Kidney epithelial cell (primary cell): Measurements from ENCODE around the gene SFXN3. TPM values are rescaled to one million over a fixed set of nuclear protein-coding genes. Genes with fewer than 3 reads are reported as not detected.

Source experiments
- DNase-seq: peaks from one replicate; pipeline ENCODE4 v3.0.0-alpha.2; 2010; ENCODE audit warnings: low read depth
- H3K27me3 ChIP-seq: 2 replicates; pipeline ENCODE4 v1.6.0; 2011; ENCODE audit warnings: low read length; ENCODE audit not compliant: control insufficient read depth, insufficient read depth
- H3K36me3 ChIP-seq: 2 replicates; pipeline ENCODE4 v1.5.1; 2011; ENCODE audit warnings: low read length; ENCODE audit not compliant: control insufficient read depth, insufficient read depth
- H3K4me3 ChIP-seq: 2 replicates; pipeline ENCODE4 v1.5.1; 2011; ENCODE audit warnings: low read depth, mild to moderate bottlenecking, control low read depth, low read length
- total RNA-seq: library from RNA; depleted of rRNA; stranded (reverse); fragments of >200 nt; gene quantifications from 2 replicates; pipeline ENCODE4 v1.2.3, GENCODE V29; 2015
- TF ChIP-seq, protein P1 (sequence below): IDR thresholded peaks from 2 replicates; pipeline ENCODE4 v1.5.1; 2011; ENCODE audit warnings: mild to moderate bottlenecking, moderate library complexity, low read length, control low read depth, inconsistent platforms; ENCODE audit not compliant: insufficient read depth, poor library complexity, severe bottlenecking

The SFXN3 gene
- total RNA-seq, 1 donor from 2014 or later = 59.4 TPM

DNA sequence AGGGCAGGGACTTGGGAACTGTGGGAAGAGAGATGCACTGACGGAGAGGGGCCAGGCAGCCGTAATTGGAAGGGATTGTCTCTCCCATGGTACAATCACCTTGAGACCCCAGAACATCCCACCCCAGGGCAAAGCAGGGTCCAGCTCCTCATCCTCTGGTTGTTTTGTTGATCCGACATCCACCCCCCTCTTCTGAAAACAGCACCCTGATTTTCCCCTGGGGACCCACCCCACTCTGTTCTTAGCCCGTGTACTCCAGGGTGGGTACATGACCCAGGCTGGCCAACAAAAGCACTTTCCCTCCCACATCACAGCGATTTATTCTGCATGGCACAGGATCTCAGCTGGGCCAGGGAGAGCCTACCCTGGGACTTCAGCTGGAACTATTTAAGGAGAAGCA lies 14.2 kb upstream of the SFXN3 start:
- DNase-seq = no peak

DNA sequence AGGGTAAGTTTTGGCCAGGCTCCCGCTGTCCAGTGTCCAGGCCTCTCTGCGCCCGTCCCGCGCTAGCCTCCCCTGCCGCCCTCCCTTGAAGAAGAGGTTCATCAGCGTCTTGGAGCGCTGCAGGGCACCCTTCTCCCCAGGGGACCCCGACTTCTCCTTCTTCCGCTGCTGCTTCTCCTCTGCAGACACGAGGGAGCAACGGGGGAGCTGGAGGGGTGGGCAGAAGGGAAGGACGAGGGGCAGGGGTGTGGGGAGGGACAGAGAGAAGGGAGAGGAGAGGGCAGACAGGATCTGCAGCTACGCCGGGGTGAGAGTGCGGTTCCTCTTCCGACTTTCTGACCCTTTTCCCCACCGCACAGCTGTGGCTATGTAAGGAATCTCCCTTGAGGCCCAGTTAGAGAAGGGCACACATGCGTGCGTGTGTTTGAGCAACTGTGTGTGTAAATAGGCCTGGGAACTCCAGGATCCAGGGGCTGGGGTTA lies 12.9 kb upstream of the SFXN3 start:
- Histone ChIP-seq H3K27me3 (peaks cover 17% of the 10 kb centered on the region), H3K36me3 (no peaks in the 10 kb centered on the region), H3K4me3 (no peak overlapping the region)
- TF ChIP-seq, protein P1, sequence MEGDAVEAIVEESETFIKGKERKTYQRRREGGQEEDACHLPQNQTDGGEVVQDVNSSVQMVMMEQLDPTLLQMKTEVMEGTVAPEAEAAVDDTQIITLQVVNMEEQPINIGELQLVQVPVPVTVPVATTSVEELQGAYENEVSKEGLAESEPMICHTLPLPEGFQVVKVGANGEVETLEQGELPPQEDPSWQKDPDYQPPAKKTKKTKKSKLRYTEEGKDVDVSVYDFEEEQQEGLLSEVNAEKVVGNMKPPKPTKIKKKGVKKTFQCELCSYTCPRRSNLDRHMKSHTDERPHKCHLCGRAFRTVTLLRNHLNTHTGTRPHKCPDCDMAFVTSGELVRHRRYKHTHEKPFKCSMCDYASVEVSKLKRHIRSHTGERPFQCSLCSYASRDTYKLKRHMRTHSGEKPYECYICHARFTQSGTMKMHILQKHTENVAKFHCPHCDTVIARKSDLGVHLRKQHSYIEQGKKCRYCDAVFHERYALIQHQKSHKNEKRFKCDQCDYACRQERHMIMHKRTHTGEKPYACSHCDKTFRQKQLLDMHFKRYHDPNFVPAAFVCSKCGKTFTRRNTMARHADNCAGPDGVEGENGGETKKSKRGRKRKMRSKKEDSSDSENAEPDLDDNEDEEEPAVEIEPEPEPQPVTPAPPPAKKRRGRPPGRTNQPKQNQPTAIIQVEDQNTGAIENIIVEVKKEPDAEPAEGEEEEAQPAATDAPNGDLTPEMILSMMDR = no peak
- no peak for DNase-seq

More for the DNA sequence above, 14.2 kb upstream of the SFXN3 start:
- TF ChIP-seq, protein P1 = no peak
- H3K4me3 ChIP-seq = no peak overlapping the region
- no peaks in the 10 kb centered on the region for H3K36me3 ChIP-seq
- H3K27me3 ChIP-seq = peaks cover 17% of the 10 kb centered on the region

DNA sequence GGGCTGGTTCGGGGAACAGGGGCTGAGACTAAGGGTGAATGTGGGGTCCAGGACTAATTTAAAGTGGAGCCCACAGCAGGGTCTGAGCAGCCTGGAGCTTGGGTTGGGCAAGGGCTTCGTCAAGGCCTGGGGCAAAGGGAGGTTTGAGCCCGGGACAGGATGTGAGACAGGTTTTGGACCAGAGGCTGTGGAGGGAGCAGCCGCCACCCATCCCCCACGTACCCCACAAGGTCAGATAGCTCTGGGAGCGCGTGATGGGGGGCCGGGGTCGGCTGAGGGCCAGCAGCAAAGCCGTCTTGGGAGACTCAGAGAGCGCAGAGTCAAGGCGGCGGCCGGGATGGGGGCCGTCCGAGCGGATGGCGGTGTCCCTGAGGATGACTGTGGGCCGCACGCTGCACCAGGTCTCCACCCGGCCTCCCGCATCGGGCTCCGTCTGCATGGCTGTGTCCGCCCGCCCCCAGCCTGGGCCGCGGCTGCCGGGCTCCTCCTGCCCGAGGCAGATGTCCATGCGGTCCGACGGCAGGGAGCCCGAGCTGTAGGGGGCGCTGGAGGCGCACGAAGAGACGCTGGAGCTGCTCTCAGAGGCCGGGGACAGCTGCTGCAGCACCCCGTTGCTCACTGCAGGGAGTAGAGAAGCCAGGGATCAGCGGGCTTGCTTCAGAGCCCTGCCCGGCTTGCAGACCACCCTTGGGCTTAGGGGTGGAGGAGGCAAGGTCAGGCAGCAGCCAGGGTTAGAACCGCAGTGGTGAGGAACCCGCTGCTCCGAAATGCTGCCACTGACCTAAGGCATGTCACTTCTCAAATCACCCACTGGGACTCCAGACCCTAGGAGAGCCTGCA lies 12.2 kb upstream of the SFXN3 start:
- Histone ChIP-seq H3K4me3 (no peak overlapping the region), H3K27me3 (peaks cover 17% of the 10 kb centered on the region), H3K36me3 (no peaks in the 10 kb centered on the region)
- DNase-seq = no peak
- TF ChIP-seq, protein P1 = peak; percentile 86

DNA sequence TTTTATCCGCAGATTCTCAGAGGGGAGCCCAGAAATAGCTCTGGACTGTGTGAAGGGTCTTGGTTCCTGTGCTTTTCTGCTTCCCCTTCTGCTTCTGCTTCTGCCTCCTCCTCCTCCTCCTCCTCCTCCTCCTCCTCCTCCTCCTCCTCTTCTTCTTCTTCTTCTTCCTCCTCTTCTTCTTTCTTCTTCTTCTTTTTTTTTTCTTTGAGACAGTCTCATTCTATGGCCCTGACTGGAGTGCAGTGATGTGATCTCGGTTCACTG lies 11.7 kb upstream of the SFXN3 start:
- Histone ChIP-seq H3K4me3 (no peak overlapping the region), H3K36me3 (no peaks in the 10 kb centered on the region), H3K27me3 (peaks cover 17% of the 10 kb centered on the region)
- TF ChIP-seq, protein P1 = no peak
- no peak for DNase-seq

DNA sequence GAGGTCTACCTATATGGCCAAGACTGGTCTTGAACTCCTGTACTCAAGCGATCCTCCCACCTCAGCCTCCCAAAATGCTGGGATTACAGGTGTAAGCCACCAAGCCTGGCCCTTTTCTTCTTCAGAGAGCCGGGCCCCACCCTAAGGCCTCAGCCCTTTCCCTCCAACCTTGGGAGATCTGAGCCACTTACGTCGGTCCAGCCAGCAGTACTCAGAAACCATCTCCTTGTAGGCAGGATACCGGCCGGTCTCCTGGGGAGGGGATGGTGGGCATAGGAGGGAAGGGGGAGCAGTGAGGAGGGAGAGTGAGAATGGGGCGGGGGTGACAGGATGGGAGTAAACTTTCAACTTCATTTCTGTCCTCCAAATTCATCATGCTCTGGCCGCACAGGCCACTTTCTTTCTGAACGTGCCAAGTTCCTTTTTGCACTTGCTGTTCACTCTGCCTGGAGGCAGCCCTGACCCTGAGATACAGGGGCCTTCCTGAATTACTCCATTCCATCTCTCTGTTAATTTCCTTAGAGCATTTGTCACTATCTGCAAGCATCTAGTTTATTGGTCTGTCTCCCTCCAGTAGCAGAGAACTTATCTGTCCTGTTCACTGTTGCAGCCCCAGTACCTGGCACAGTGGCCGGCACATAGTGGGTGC lies 10.5 kb upstream of the SFXN3 start:
- TF ChIP-seq, protein P1 = no peak
- Histone ChIP-seq H3K27me3 (peaks cover 17% of the 10 kb centered on the region), H3K4me3 (no peak overlapping the region), H3K36me3 (no peaks in the 10 kb centered on the region)
- no peak for DNase-seq
